Tibial nerve (tissue), 3 donors: ENCODE measurements around the gene KAT2A.

Experiments used
- POLR2A ChIP-seq, 2 donors: fragments of 450-650 bp; IDR thresholded peaks; one replicate each; pipeline ENCODE4 v1.6.1; 2017; ENCODE audit warnings: antibody characterized with exemption in 2 of 2, mild to moderate bottlenecking in 2 of 2, moderate library complexity in 2 of 2
- TF ChIP-seq, protein P1 (sequence below), 5 experiments: fragments of 200-600 bp in 3 of 5; fragments of 450-650 bp in 2 of 5; sonication (generic) in 3 of 5; IDR thresholded peaks; one replicate each; pipeline ENCODE4 v1.5.1; 2016 to 2019; ENCODE audit warnings: antibody characterized with exemption in 5 of 5, mild to moderate bottlenecking in 3 of 5, moderate library complexity in 2 of 5

- TF ChIP-seq, protein P1, sequence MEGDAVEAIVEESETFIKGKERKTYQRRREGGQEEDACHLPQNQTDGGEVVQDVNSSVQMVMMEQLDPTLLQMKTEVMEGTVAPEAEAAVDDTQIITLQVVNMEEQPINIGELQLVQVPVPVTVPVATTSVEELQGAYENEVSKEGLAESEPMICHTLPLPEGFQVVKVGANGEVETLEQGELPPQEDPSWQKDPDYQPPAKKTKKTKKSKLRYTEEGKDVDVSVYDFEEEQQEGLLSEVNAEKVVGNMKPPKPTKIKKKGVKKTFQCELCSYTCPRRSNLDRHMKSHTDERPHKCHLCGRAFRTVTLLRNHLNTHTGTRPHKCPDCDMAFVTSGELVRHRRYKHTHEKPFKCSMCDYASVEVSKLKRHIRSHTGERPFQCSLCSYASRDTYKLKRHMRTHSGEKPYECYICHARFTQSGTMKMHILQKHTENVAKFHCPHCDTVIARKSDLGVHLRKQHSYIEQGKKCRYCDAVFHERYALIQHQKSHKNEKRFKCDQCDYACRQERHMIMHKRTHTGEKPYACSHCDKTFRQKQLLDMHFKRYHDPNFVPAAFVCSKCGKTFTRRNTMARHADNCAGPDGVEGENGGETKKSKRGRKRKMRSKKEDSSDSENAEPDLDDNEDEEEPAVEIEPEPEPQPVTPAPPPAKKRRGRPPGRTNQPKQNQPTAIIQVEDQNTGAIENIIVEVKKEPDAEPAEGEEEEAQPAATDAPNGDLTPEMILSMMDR (IDR thresholded peaks at IDR 0.05): no peak
- TF ChIP-seq POLR2A (IDR thresholded peaks at IDR 0.05): no peak
Measured at GRCh38 chr17:42090964-42091790, 30.0 kb downstream of the KAT2A start.
